ENCODE data around the gene GLIS1.

DNA sequence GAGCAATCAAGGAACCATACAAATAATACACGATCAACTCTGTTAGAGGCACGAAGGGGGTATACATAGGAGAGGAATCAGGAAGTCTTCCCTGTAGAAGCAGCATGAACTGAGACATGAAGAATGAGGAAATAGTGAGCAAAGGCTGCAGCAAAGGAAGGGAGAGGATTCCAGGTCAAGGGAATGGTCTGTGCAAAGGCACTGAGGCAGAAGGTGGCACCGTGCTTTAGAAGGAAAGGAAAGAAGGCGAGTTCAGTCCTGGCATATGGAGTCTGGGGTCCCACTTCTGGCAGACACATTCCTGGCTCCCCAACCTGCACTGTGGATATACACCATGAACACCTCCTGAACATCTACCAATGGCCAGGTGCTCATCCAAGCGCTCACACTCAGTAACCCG, 56.1 kb downstream of the GLIS1 start:
- TF ChIP-seq, protein P1, sequence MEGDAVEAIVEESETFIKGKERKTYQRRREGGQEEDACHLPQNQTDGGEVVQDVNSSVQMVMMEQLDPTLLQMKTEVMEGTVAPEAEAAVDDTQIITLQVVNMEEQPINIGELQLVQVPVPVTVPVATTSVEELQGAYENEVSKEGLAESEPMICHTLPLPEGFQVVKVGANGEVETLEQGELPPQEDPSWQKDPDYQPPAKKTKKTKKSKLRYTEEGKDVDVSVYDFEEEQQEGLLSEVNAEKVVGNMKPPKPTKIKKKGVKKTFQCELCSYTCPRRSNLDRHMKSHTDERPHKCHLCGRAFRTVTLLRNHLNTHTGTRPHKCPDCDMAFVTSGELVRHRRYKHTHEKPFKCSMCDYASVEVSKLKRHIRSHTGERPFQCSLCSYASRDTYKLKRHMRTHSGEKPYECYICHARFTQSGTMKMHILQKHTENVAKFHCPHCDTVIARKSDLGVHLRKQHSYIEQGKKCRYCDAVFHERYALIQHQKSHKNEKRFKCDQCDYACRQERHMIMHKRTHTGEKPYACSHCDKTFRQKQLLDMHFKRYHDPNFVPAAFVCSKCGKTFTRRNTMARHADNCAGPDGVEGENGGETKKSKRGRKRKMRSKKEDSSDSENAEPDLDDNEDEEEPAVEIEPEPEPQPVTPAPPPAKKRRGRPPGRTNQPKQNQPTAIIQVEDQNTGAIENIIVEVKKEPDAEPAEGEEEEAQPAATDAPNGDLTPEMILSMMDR (IDR thresholded peaks at IDR 0.05; ENCODE audit: insufficient read depth, low read length, poor library complexity, severe bottlenecking), result no peak
- no peak for TF ChIP-seq EZH2phosphoT487 (conservative IDR thresholded peaks at IDR 0.05; ENCODE audit: low read length)
